PC-9 (cell line): Measurements from ENCODE around the gene ATP1A4. TPM values are rescaled to one million over a fixed set of nuclear protein-coding genes. Genes with fewer than 3 reads are reported as not detected.

Source experiments
- BruUV-seq: library from RNA; stranded (reverse); fragments of 400-500 nt; replicated peaks from 2 replicates; lab custom pipeline; 2021; lab: Mats Ljungman, UMichigan
- CTCF ChIA-PET: fragments of 300-600 bp; sonication (Branson Sonifier 250); formaldehyde crosslinking; loops from one replicate; lab custom pipeline; 2022; ENCODE audit warnings: antibody characterized with exemption; lab: Charles Lee
- POLR2A ChIA-PET: fragments of 300-600 bp; sonication (Branson Sonifier 250); formaldehyde crosslinking; loops from one replicate; lab custom pipeline; 2022; ENCODE audit warnings: antibody characterized with exemption; ENCODE audit not compliant: unreplicated experiment; lab: Charles Lee
- DNase-seq, 2 experiments: peaks; one replicate each; pipeline versions ENCODE4 v3.0.0 to v3.0.0-alpha.2; 2015 to 2022; ENCODE audit warnings: mixed read lengths in 1 of 2
- H2AFZ ChIP-seq: fragments of 200-600 bp; sonication (generic); 2 replicates; pipeline ENCODE4 v1.8.1; 2017; ENCODE audit warnings: antibody characterized with exemption
- H3F3A ChIP-seq: fragments of 200-600 bp; sonication (generic); 2 replicates; pipeline ENCODE4 v1.8.1; 2017; ENCODE audit warnings: antibody characterized with exemption, mild to moderate bottlenecking, low read depth; ENCODE audit not compliant: insufficient read depth
- H3K27ac ChIP-seq: fragments of 200-600 bp; sonication (generic); 2 replicates; pipeline ENCODE4 v1.6.1; 2016; ENCODE audit warnings: mixed run types
- H3K27me3 ChIP-seq: fragments of 200-600 bp; sonication (generic); 2 replicates; pipeline ENCODE4 v1.6.1; 2016; ENCODE audit warnings: low read depth, mixed run types; ENCODE audit not compliant: insufficient read depth
- H3K36me3 ChIP-seq: fragments of 200-600 bp; sonication (generic); 2 replicates; pipeline ENCODE4 v1.6.1; 2016; ENCODE audit warnings: low read depth, mixed run types
- H3K4me1 ChIP-seq: fragments of 200-600 bp; sonication (generic); replicated peaks from 2 replicates; pipeline ENCODE4 v1.6.1; 2016; ENCODE audit warnings: mixed run types; ENCODE audit not compliant: insufficient read depth
- H3K4me2 ChIP-seq: fragments of 200-600 bp; sonication (generic); 2 replicates; pipeline ENCODE4 v1.6.1; 2017; ENCODE audit warnings: mixed run types
- H3K4me3 ChIP-seq: fragments of 200-600 bp; sonication (generic); 2 replicates; pipeline ENCODE4 v1.6.1; 2016; ENCODE audit warnings: mixed run types
- H3K79me2 ChIP-seq: fragments of 200-600 bp; sonication (generic); 2 replicates; pipeline ENCODE4 v1.6.1; 2017; ENCODE audit warnings: low read depth, mixed run types
- H3K9me2 ChIP-seq: fragments of 200-600 bp; sonication (generic); 2 replicates; pipeline ENCODE4 v1.8.1; 2017; ENCODE audit warnings: mild to moderate bottlenecking; ENCODE audit not compliant: insufficient read depth
- H3K9me3 ChIP-seq: fragments of 200-600 bp; sonication (generic); 2 replicates; pipeline ENCODE4 v1.8.1; 2016; ENCODE audit warnings: low read depth; ENCODE audit not compliant: insufficient read depth
- H4K20me1 ChIP-seq: fragments of 200-600 bp; sonication (generic); 2 replicates; pipeline ENCODE4 v1.8.1; 2017; ENCODE audit not compliant: insufficient read depth
- EZH2 ChIP-seq: fragments of 200-600 bp; sonication (generic); IDR thresholded peaks from 2 replicates; pipeline ENCODE4 v1.8.0; 2017; ENCODE audit warnings: antibody characterized with exemption, low read depth
- intact Hi-C: fragments of 100-400 bp; cut with micrococcal nuclease; formaldehyde crosslinking; loops from one replicate; pipeline ENCODE4 v1.10.0; 2022; ENCODE audit not compliant: unreplicated experiment
- total RNA-seq: library from RNA; stranded (reverse); gene quantifications from 2 replicates; pipeline ENCODE4 v1.2.3, GENCODE V29; 2021
- TF ChIP-seq, protein P1 (sequence below): fragments of 200-600 bp; sonication (generic); conservative IDR thresholded peaks from 2 replicates; pipeline ENCODE4 v1.6.1; 2017; ENCODE audit warnings: mixed run types, antibody characterized with exemption, mild to moderate bottlenecking, moderate library complexity

The ATP1A4 gene
- total RNA-seq, 1 experiment from 2014 or later: not detected

DNA sequence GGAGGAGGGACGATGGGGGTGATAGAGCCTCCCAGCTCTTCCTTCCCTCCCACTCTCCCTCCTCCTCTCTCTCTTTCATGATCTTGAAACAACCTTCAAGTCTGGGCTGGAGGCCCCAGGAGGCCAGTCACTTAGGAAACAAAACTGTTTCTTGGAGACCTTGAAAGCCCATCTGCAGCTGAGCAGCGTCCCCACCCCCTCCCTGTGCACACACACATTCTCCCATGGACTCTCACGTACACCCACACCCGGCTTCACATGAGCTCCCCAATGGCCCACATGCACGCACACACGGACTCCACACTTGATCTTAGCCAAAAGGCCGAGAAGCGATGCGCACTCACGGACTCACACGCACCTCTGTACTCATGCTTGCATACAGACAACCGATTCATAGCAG, 39.0 kb upstream of the ATP1A4 start:
- Histone ChIP-seq H3K36me3 (no peaks in the 10 kb centered on the region), H3K4me1 (peaks cover 25% of the 10 kb centered on the region), H3K27me3 (no peaks in the 10 kb centered on the region), H3F3A (peaks cover 10% of the 10 kb centered on the region; the same call in 1 of the 2 replicates), H3K9me2 (no peaks in the 10 kb centered on the region), H3K4me2 (no peak overlapping the region), H3K4me3 (no peak overlapping the region), H3K9me3 (no peaks in the 10 kb centered on the region), H3K79me2 (no peaks in the 10 kb centered on the region), H3K27ac (no peak overlapping the region), H2AFZ (no peak overlapping the region), H4K20me1 (no peaks in the 10 kb centered on the region)
- CTCF ChIA-PET: interaction anchor here (0.6 kb wide), 1 partner anchor 10 kb away, joined by 4 read pairs; no protein-coding TSS in a partner anchor
- POLR2A ChIA-PET: no interaction called here
- no TSS peak for BruUV-seq
- intact Hi-C loops: no loop called here
- DNase-seq: no peak
- TF ChIP-seq, protein P1, sequence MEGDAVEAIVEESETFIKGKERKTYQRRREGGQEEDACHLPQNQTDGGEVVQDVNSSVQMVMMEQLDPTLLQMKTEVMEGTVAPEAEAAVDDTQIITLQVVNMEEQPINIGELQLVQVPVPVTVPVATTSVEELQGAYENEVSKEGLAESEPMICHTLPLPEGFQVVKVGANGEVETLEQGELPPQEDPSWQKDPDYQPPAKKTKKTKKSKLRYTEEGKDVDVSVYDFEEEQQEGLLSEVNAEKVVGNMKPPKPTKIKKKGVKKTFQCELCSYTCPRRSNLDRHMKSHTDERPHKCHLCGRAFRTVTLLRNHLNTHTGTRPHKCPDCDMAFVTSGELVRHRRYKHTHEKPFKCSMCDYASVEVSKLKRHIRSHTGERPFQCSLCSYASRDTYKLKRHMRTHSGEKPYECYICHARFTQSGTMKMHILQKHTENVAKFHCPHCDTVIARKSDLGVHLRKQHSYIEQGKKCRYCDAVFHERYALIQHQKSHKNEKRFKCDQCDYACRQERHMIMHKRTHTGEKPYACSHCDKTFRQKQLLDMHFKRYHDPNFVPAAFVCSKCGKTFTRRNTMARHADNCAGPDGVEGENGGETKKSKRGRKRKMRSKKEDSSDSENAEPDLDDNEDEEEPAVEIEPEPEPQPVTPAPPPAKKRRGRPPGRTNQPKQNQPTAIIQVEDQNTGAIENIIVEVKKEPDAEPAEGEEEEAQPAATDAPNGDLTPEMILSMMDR: no peak
- no peak for TF ChIP-seq EZH2

- no peaks in the 10 kb centered on the region for H3K9me2 ChIP-seq
- no peak for DNase-seq
- no TSS peak for BruUV-seq
- peaks cover 10% of the 10 kb centered on the region; the same call in 1 of the 2 replicates for H3F3A ChIP-seq
- no peaks in the 10 kb centered on the region for H3K9me3 ChIP-seq
- no peak overlapping the region for H3K4me3 ChIP-seq
- H3K27me3 ChIP-seq: no peaks in the 10 kb centered on the region
- no peaks in the 10 kb centered on the region for H3K79me2 ChIP-seq
- no peaks in the 10 kb centered on the region for H4K20me1 ChIP-seq
- POLR2A ChIA-PET: no interaction called here
- no peak for TF ChIP-seq EZH2
- TF ChIP-seq, protein P1: no peak
- no peak overlapping the region for H3K4me2 ChIP-seq
- peaks cover 24% of the 10 kb centered on the region for H3K4me1 ChIP-seq
- intact Hi-C loops: no loop called here
- H2AFZ ChIP-seq: no peak overlapping the region
- CTCF ChIA-PET: no interaction called here
- H3K36me3 ChIP-seq: no peaks in the 10 kb centered on the region
- no peak overlapping the region for H3K27ac ChIP-seq
These were observed 38.0 kb upstream of the ATP1A4 start for GRCh38 chr1:160113407-160113806.

- Histone ChIP-seq H3K4me3 (no peak overlapping the region), H3K27me3 (no peaks in the 10 kb centered on the region), H3K4me2 (no peak overlapping the region), H4K20me1 (no peaks in the 10 kb centered on the region), H3F3A (peaks cover 10% of the 10 kb centered on the region; the same call in 1 of the 2 replicates), H3K9me3 (no peaks in the 10 kb centered on the region), H3K4me1 (peaks cover 17% of the 10 kb centered on the region), H3K79me2 (no peaks in the 10 kb centered on the region), H2AFZ (no peak overlapping the region), H3K9me2 (no peaks in the 10 kb centered on the region), H3K36me3 (no peaks in the 10 kb centered on the region), H3K27ac (no peak overlapping the region)
- ChIA-PET CTCF (no interaction called here), POLR2A (no interaction called here)
- intact Hi-C loops: loop anchor here (1.0 kb wide), 1 partner anchor 74 kb away; no protein-coding TSS in a partner anchor
- no peak for DNase-seq
- TF ChIP-seq, protein P1: no peak
- TF ChIP-seq EZH2: no peak
- BruUV-seq: no TSS peak
These were observed 37.3 kb upstream of the ATP1A4 start for GRCh38 chr1:160114085-160114484.
